H9 (cell line): Measurements from ENCODE around the gene MYO1E. TPM values are rescaled to one million over a fixed set of nuclear protein-coding genes. Genes with fewer than 3 reads are reported as not detected.

Experiments
- DNase-seq: peaks from one replicate; pipeline ENCODE4 v3.0.0-alpha.2; 2017
- H2AFZ ChIP-seq: one replicate; pipeline ENCODE4 v1.6.1; 2013; ENCODE audit warnings: mild to moderate bottlenecking, low read length, control low read depth, moderate library complexity
- H2AK5ac ChIP-seq: 2 replicates; pipeline ENCODE4 v1.6.1; 2013; ENCODE audit warnings: low read length, control low read depth, mixed read lengths; ENCODE audit not compliant: insufficient read length
- H2BK120ac ChIP-seq: one replicate; pipeline ENCODE4 v1.6.1; 2013; ENCODE audit warnings: low read depth, mild to moderate bottlenecking, low read length, control low read depth, inconsistent platforms; ENCODE audit not compliant: poor library complexity, severe bottlenecking
- H2BK12ac ChIP-seq: 2 replicates; pipeline ENCODE4 v1.6.1; 2013; ENCODE audit warnings: low read length, control low read depth, mixed read lengths, low read depth; ENCODE audit not compliant: insufficient read length
- H2BK15ac ChIP-seq: 2 replicates; pipeline ENCODE4 v1.6.1; 2013; ENCODE audit warnings: low read depth, low read length, control low read depth
- H2BK20ac ChIP-seq: one replicate; pipeline ENCODE4 v1.6.1; 2013; ENCODE audit warnings: low read depth, mild to moderate bottlenecking, low read length, control low read depth, inconsistent platforms; ENCODE audit not compliant: poor library complexity, severe bottlenecking
- H2BK5ac ChIP-seq: 2 replicates; pipeline ENCODE4 v1.6.1; 2013; ENCODE audit warnings: low read length, control low read depth, mixed read lengths; ENCODE audit not compliant: insufficient read length
- H3K14ac ChIP-seq: 2 replicates; pipeline ENCODE4 v1.6.1; 2013; ENCODE audit warnings: low read length, control low read depth; ENCODE audit not compliant: insufficient read depth
- H3K18ac ChIP-seq: 2 replicates; pipeline ENCODE4 v1.6.1; 2013; ENCODE audit warnings: low read depth, mild to moderate bottlenecking, mixed read lengths, low read length, control low read depth; ENCODE audit not compliant: insufficient read length
- H3K23ac ChIP-seq: 2 replicates; pipeline ENCODE4 v1.6.1; 2013; ENCODE audit warnings: low read length, control low read depth, mixed read lengths, low read depth; ENCODE audit not compliant: insufficient read length
- H3K23me2 ChIP-seq: 2 replicates; pipeline ENCODE4 v1.6.1; 2013; ENCODE audit warnings: low read depth, mild to moderate bottlenecking, mixed read lengths, low read length, control low read depth; ENCODE audit not compliant: insufficient read length, poor library complexity, severe bottlenecking
- H3K27ac ChIP-seq: 2 replicates; pipeline ENCODE4 v1.5.1; 2013; ENCODE audit warnings: low read length, control low read depth, mixed read lengths, low read depth; ENCODE audit not compliant: insufficient read length
- H3K27me3 ChIP-seq: 2 replicates; pipeline ENCODE4 v1.6.1; 2013; ENCODE audit warnings: low read length, control low read depth, inconsistent platforms; ENCODE audit not compliant: insufficient read depth
- H3K4ac ChIP-seq: 2 replicates; pipeline ENCODE4 v1.6.1; 2013; ENCODE audit warnings: low read depth, mild to moderate bottlenecking, control low read depth, inconsistent platforms, low read length, moderate library complexity
- H3K4me1 ChIP-seq: 2 replicates; pipeline ENCODE4 v1.6.1; 2013; ENCODE audit warnings: low read length, control low read depth, inconsistent platforms; ENCODE audit not compliant: insufficient read depth
- H3K4me2 ChIP-seq: 2 replicates; pipeline ENCODE4 v1.6.1; 2013; ENCODE audit warnings: low read length, control low read depth, mixed read lengths; ENCODE audit not compliant: insufficient read length, insufficient read depth
- H3K56ac ChIP-seq: 2 replicates; pipeline ENCODE4 v1.6.1; 2013; ENCODE audit warnings: low read depth, mild to moderate bottlenecking, mixed read lengths, low read length, control low read depth; ENCODE audit not compliant: insufficient read length
- H3K79me1 ChIP-seq: 2 replicates; pipeline ENCODE4 v1.6.1; 2013; ENCODE audit warnings: low read depth, mild to moderate bottlenecking, moderate library complexity, low read length, control low read depth, inconsistent platforms; ENCODE audit not compliant: insufficient read depth, poor library complexity, severe bottlenecking
- H3K79me2 ChIP-seq: 2 replicates; pipeline ENCODE4 v1.6.1; 2013; ENCODE audit warnings: low read length, control low read depth, inconsistent platforms; ENCODE audit not compliant: insufficient read depth
- H3K9ac ChIP-seq: 2 replicates; pipeline ENCODE4 v1.6.1; 2013; ENCODE audit warnings: low read length, control low read depth, mixed read lengths; ENCODE audit not compliant: insufficient read length; ENCODE audit errors: extremely low read depth
- H3K9me3 ChIP-seq: one replicate; pipeline ENCODE4 v1.6.1; 2013; ENCODE audit warnings: low read depth, low read length, inconsistent platforms; ENCODE audit not compliant: control insufficient read depth
- H3T11ph ChIP-seq: one replicate; pipeline ENCODE4 v1.6.1; 2013; ENCODE audit warnings: mild to moderate bottlenecking, low read length, control low read depth, inconsistent platforms
- H4K20me1 ChIP-seq: one replicate; pipeline ENCODE4 v1.6.1; 2013; ENCODE audit not compliant: control insufficient read depth, insufficient read length, insufficient read depth
- H4K5ac ChIP-seq: 2 replicates; pipeline ENCODE4 v1.6.1; 2013; ENCODE audit warnings: low read depth, mild to moderate bottlenecking, mixed read lengths, low read length, control low read depth; ENCODE audit not compliant: insufficient read length
- H4K8ac ChIP-seq: replicated peaks from 2 replicates; pipeline ENCODE4 v1.6.1; 2013; ENCODE audit warnings: low read length, control low read depth, mixed read lengths, low read depth; ENCODE audit not compliant: insufficient read length
- H4K91ac ChIP-seq: 2 replicates; pipeline ENCODE4 v1.6.1; 2013; ENCODE audit warnings: low read depth, mild to moderate bottlenecking, moderate library complexity, mixed read lengths, low read length, control low read depth; ENCODE audit not compliant: insufficient read length
- H3K27ac Mint-ChIP-seq, 3 experiments: 2 replicates in 2 of 3; 3 replicates in 1 of 3; pipeline ENCODE4 v1.8.0; 2020 to 2021; ENCODE audit warnings: mixed read lengths in 3 of 3, mild to moderate bottlenecking in 1 of 3, moderate library complexity in 1 of 3
- H3K27me3 Mint-ChIP-seq: 2 replicates; pipeline ENCODE4 v1.8.0; 2021; ENCODE audit warnings: low read depth, mild to moderate bottlenecking, moderate library complexity, mixed read lengths
- H3K36me3 Mint-ChIP-seq, 3 experiments: 2 replicates in 2 of 3; 3 replicates in 1 of 3; pipeline ENCODE4 v1.8.0; 2020 to 2021; ENCODE audit warnings: low read depth in 3 of 3, mixed read lengths in 3 of 3; ENCODE audit not compliant: insufficient read depth in 1 of 3
- H3K4me1 Mint-ChIP-seq, 2 experiments: 2 replicates each; pipeline ENCODE4 v1.8.0; 2020; ENCODE audit warnings: mixed read lengths in 2 of 2
- H3K4me3 Mint-ChIP-seq, 2 experiments: 2 replicates in 1 of 2; 3 replicates in 1 of 2; pipeline ENCODE4 v1.8.0; 2020 to 2021; ENCODE audit warnings: mild to moderate bottlenecking in 2 of 2, mixed read lengths in 2 of 2, moderate library complexity in 1 of 2
- H3K9me3 Mint-ChIP-seq, 2 experiments: 2 replicates in 1 of 2; 3 replicates in 1 of 2; pipeline ENCODE4 v1.8.0; 2020; ENCODE audit warnings: mild to moderate bottlenecking in 2 of 2, mixed read lengths in 2 of 2, moderate library complexity in 1 of 2
- WGBS: extraction: QIAGEN DNeasy Blood & Tissue Kit; methylation state at CpG from one replicate; pipeline ENCODE4 v1.1.7; 2013; ENCODE audit warnings: missing lambda C conversion rate, low lambda C conversion rate, mixed read lengths; ENCODE audit not compliant: insufficient read length; ENCODE audit errors: extremely low coverage; 5-methylcytosine and 5-hydroxymethylcytosine counted together
- total RNA-seq: library from RNA; stranded (reverse); gene quantifications from 2 replicates; pipeline ENCODE4 v1.2.1, GENCODE V29; 2021
- TF ChIP-seq, protein P1 (sequence below): fragments of 200-600 bp; sonication (generic); conservative IDR thresholded peaks from 3 replicates; pipeline ENCODE4 v1.8.0; 2021; ENCODE audit warnings: antibody characterized with exemption, mild to moderate bottlenecking

Gene MYO1E
- total RNA-seq, 1 experiment from 2014 or later, result 235 TPM

DNA sequence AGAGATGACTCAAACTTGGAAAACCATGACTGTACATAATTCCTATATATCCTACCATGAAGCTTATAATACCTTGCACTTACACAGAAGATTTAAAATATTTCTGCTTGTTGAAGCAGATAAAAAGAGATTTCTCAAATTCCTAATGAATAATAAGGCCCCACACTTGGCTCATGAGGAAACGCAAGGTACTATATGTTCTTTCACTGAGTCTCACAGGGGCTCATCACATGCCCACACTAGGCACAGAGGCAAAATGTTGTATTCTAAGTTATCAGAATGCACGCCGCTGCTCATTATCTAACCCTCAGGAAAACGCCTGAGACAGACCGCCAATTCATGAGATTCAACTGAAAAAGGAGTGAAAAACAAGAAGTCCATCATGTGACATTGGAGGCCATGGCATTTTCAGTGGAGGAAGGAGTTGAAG lies 5.6 kb downstream of the MYO1E start:
- Histone ChIP-seq H2AK5ac (no peak overlapping the region), H2BK120ac (no peak overlapping the region), H3K27me3 (no peaks in the 10 kb centered on the region; the same call in 1 of the 2 replicates), H2BK12ac (no peak overlapping the region), H2BK20ac (no peak overlapping the region), H3K18ac (no peak overlapping the region), H2BK5ac (no peak overlapping the region), H3T11ph (no peak overlapping the region), H4K20me1 (no peaks in the 10 kb centered on the region), H3K23me2 (peaks cover 10% of the 10 kb centered on the region), H2BK15ac (no peak overlapping the region), H3K14ac (no peak overlapping the region), H3K56ac (no peak overlapping the region), H3K4me1 (no peaks in the 10 kb centered on the region), H3K27ac (no peak overlapping the region), H4K5ac (no peak overlapping the region), H3K23ac (no peak overlapping the region), H2AFZ (no peak overlapping the region), H4K91ac (no peak overlapping the region), H3K4ac (no peak overlapping the region), H3K9ac (no peak overlapping the region), H3K4me2 (no peak overlapping the region), H4K8ac (no peak overlapping the region), H3K79me2 (peaks cover 13% of the 10 kb centered on the region; the same call in 1 of the 2 replicates), H3K79me1 (peaks cover 11% of the 10 kb centered on the region), H3K9me3 (no peaks in the 10 kb centered on the region)
- peaks cover 2% of the 10 kb centered on the region; the same call in 1 of the 2 replicates for H3K27me3 Mint-ChIP-seq
- H3K9me3 Mint-ChIP-seq, result peaks cover 2 to 3% of the 10 kb centered on the region in 2 experiments; a peak in 4 of 5 replicates
- H3K36me3 Mint-ChIP-seq, result peaks cover 6 to 39% (median 12%) of the 10 kb centered on the region in 3 experiments
- no CpG with 5 or more reads among the region's 5 CpGs for WGBS
- 0 out of 7 replicates have a peak overlapping the region, but pooled peaks of 1 of the 3 experiments have one; percentile 2 for H3K27ac Mint-ChIP-seq
- TF ChIP-seq, protein P1, sequence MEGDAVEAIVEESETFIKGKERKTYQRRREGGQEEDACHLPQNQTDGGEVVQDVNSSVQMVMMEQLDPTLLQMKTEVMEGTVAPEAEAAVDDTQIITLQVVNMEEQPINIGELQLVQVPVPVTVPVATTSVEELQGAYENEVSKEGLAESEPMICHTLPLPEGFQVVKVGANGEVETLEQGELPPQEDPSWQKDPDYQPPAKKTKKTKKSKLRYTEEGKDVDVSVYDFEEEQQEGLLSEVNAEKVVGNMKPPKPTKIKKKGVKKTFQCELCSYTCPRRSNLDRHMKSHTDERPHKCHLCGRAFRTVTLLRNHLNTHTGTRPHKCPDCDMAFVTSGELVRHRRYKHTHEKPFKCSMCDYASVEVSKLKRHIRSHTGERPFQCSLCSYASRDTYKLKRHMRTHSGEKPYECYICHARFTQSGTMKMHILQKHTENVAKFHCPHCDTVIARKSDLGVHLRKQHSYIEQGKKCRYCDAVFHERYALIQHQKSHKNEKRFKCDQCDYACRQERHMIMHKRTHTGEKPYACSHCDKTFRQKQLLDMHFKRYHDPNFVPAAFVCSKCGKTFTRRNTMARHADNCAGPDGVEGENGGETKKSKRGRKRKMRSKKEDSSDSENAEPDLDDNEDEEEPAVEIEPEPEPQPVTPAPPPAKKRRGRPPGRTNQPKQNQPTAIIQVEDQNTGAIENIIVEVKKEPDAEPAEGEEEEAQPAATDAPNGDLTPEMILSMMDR, result no peak
- DNase-seq, result no peak
- H3K4me1 Mint-ChIP-seq, result peaks cover 32% of the 10 kb centered on the region in 2 experiments
- no peak overlapping the region for H3K4me3 Mint-ChIP-seq
